HCT116 (cell line): ENCODE measurements around the gene RBM20.

Experiments
- CBX3 ChIP-seq: IDR thresholded peaks from 2 replicates; pipeline ENCODE4 v1.6.1; 2012; ENCODE audit warnings: low read depth
- CTCF ChIP-seq, 3 experiments: fragments of 200-600 bp in 1 of 3; sonication (generic) in 1 of 3; IDR thresholded peaks in 2 of 3; conservative IDR thresholded peaks in 1 of 3; 2 replicates each; pipeline ENCODE4 v1.5.1; 2012 to 2017; ENCODE audit warnings: low read depth in 2 of 3, low read length in 2 of 3, antibody characterized with exemption in 1 of 3, borderline replicate concordance in 1 of 3, control low read depth in 1 of 3, mild to moderate bottlenecking in 1 of 3, mixed read lengths in 1 of 3, mixed run types in 1 of 3, moderate library complexity in 1 of 3; ENCODE audit not compliant: insufficient read depth in 1 of 3
- EZH2 ChIP-seq: fragments of 200-600 bp; sonication (generic); IDR thresholded peaks from 2 replicates; pipeline ENCODE4 v1.6.1; 2017; ENCODE audit warnings: antibody characterized with exemption, mixed run types
- MAX ChIP-seq: IDR thresholded peaks from 2 replicates; pipeline ENCODE4 v1.6.1; 2012
- POLR2A ChIP-seq: IDR thresholded peaks from 2 replicates; pipeline ENCODE4 v1.7.0; 2011; ENCODE audit warnings: borderline replicate concordance; ENCODE audit not compliant: insufficient read depth, insufficient read length; ENCODE audit errors: extremely low read depth
- POLR2AphosphoS5 ChIP-seq: IDR thresholded peaks from 2 replicates; pipeline ENCODE4 v1.6.1; 2011; ENCODE audit warnings: mild to moderate bottlenecking, low read depth, low read length, moderate library complexity
- SIN3A ChIP-seq: IDR thresholded peaks from 2 replicates; pipeline ENCODE4 v1.6.1; 2012; ENCODE audit warnings: low read depth
- SP1 ChIP-seq: IDR thresholded peaks from 2 replicates; pipeline ENCODE4 v1.6.1; 2012; ENCODE audit warnings: low read depth
- YY1 ChIP-seq: IDR thresholded peaks from 2 replicates; pipeline ENCODE4 v1.6.1; 2011; ENCODE audit warnings: low read length, low read depth, moderate library complexity, mild to moderate bottlenecking; ENCODE audit not compliant: insufficient replicate concordance; ENCODE audit errors: extremely low read depth

- TF ChIP-seq POLR2A (no peak), CTCF (IDR thresholded peaks at IDR 0.05 in 2 of 3, conservative IDR thresholded peaks at IDR 0.05 in 1 of 3; ENCODE audit: borderline replicate concordance in 1 of 3, insufficient read depth in 1 of 3, low read depth in 2 of 3, low read length in 2 of 3) (no peak), SP1 (no peak), YY1 (no peak), MAX (no peak), POLR2AphosphoS5 (no peak), CBX3 (no peak), SIN3A (no peak), EZH2 (no peak)
These were observed 113.5 kb downstream of the RBM20 start for GRCh38 chr10:110757586-110757985.
